GM10248 (cell line): Measurements from ENCODE around the gene CAPN9.
A peak's percentile ranks its signal among the peaks of the same experiment; 100 is the strongest.

Source experiments
- CTCF ChIA-PET: fragments of 300-600 bp; sonication (Branson Sonifier 250); formaldehyde crosslinking; extraction: SDS; loops from one replicate; lab custom pipeline; 2021; ENCODE audit warnings: antibody characterized with exemption; lab: Yijun Ruan, JAX
- POLR2A ChIA-PET: fragments of 350-650 bp; sonication (Branson Sonifier 250); formaldehyde crosslinking; extraction: SDS; loops from one replicate; lab custom pipeline; 2020; ENCODE audit warnings: antibody characterized with exemption; lab: Yijun Ruan, JAX
- DNase-seq: peaks from one replicate; pipeline ENCODE4 v3.0.0; 2012; ENCODE audit errors: extremely low spot score
- TF ChIP-seq, protein P1 (sequence below): IDR thresholded peaks from 2 replicates; pipeline ENCODE4 v1.5.1; 2012; ENCODE audit warnings: mild to moderate bottlenecking, low read depth; ENCODE audit errors: extremely low read depth, missing control alignments, control extremely low read depth

The CAPN9 gene

DNA sequence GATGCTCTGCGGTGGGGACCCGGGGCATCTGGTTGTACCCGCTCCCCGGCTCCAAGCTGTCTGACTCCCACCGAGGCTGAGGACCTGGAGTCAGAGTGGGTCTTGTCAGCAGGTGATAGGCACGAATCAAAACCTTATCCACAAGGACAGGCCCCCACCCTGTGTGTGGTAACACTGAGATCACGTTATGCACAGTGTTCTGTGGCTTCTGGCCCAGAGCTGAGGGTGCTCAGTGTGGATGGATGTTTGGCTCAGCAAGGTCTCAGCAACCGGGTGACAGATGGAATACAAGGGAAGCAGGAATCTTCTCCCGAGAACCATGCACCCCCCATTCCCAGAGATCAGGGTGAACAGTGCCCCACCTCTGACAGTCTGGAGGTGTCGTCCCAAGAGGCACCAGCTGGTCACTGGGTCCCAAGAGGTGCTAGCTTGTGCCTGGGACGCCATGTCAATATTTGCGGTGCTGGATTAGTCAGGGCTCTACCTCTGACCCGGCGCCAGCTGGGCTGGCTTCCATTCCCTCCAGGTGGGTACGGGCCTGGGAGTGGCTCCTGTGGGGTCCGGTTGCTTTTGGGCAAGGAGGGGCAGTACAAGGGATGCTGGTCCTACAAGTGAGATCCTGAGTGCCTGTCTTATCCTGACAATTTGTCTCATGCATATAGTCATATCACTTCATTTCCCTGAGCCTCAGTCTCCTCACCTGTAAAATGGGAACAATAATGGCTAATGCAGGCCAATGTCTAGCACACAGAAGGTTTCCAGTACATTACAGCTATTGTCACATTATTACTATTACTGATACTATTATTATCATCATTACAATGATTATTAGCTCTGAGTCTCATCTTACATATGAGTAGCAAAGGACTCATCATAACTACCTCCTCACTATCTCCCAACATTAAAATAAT, 957 bp downstream of the CAPN9 start:
- ChIA-PET CTCF (no interaction called here), POLR2A (no interaction called here)
- TF ChIP-seq, protein P1, sequence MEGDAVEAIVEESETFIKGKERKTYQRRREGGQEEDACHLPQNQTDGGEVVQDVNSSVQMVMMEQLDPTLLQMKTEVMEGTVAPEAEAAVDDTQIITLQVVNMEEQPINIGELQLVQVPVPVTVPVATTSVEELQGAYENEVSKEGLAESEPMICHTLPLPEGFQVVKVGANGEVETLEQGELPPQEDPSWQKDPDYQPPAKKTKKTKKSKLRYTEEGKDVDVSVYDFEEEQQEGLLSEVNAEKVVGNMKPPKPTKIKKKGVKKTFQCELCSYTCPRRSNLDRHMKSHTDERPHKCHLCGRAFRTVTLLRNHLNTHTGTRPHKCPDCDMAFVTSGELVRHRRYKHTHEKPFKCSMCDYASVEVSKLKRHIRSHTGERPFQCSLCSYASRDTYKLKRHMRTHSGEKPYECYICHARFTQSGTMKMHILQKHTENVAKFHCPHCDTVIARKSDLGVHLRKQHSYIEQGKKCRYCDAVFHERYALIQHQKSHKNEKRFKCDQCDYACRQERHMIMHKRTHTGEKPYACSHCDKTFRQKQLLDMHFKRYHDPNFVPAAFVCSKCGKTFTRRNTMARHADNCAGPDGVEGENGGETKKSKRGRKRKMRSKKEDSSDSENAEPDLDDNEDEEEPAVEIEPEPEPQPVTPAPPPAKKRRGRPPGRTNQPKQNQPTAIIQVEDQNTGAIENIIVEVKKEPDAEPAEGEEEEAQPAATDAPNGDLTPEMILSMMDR, result no peak
- DNase-seq, result no peak

DNA sequence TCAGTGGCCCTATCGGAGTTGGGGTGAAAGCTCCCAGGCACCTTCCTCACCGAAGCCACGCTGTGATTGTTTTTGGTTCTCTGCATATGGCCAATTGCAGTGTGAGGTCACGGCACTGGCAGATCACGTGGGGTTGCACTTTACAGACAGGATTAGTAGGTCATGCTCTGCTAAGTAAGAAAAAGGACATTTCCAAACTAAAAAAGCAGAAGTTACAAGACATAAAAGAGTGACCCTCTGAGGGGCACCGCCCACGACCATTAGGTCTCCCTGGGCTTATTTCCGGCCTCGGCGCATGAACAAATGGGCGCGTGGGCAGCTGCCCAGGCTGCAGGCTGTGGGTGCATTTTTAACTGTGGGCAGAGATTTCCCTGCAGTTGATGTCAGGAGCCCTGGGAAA, 2.0 kb downstream of the CAPN9 start:
- CTCF ChIA-PET, result no interaction called here
- POLR2A ChIA-PET, result no interaction called here
- DNase-seq, result peak; percentile 47

DNA sequence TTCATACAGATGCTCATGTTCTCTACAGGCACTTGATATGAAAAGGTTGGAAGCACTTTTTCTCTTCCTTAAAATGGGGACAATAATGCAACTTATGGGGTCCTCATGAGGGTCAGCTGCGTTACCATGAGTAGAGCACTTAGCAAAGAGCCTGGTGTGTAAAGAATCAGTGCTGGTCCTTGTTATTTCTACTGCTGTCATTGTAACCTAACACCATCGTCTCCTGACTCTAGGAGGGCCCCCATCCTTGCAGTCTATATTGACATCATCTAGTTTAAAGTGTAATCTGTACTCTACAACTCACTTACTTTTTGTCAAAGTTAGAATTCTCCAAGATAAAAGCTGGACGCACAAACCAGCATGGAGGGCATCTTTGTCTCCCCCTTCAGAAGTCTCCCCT, 2.4 kb downstream of the CAPN9 start:
- no peak for DNase-seq
- CTCF ChIA-PET, result no interaction called here
- TF ChIP-seq, protein P1, result no peak
- POLR2A ChIA-PET, result no interaction called here

More for the DNA sequence above, 2.0 kb downstream of the CAPN9 start:
- TF ChIP-seq, protein P1, result no peak

DNA sequence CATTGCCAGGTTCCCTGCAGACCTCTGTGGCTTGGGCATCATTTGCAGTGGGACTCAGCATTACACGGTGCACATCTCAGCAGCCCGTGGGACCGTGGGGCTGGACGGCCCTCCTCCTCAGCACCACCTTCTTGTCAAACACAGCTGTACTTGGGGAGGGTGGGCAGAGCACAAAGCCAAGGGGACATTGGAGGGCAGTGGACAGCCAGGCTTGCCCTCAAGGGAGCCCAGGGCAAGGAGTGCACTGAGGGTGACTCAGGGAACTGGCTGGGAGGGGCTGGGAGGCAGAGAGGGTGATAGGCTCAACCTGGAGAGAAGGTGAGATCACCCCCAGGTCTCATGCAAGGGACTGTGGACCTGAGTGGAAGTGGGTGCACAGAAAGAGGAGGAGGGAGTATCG, 3.4 kb downstream of the CAPN9 start:
- TF ChIP-seq, protein P1, result no peak
- POLR2A ChIA-PET, result no interaction called here
- CTCF ChIA-PET, result no interaction called here
- no peak for DNase-seq

DNA sequence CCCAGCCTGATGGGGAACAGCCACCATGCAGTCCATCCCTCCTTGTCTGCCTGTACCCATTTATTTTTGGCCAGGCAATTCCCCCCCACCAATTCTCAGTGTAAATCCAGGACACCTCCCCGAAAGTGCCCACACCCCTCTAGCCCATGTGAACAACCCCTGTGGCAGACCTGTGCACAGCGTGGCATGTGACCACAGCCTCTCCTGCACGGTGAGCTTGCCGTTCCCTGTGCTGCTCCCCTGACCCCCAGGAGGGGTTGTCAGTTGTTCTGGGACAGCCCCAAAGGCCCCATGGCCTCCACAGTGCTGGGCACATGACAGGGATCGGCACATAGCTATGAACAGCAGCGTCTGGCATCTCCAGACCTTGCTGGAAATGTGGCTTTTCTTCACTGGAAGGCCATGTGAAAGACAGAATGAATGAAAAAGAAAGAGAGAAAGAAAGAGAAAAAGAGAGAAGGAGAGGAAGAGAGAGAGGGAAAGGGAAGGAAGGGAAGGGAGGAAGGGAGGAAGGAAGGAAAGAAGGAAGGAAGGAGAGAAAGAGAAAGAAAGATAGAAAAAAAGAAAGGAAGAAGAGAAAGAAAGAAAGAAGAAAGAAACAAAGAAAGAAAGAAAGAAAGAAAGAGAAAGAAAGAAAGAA, 3.9 kb downstream of the CAPN9 start:
- TF ChIP-seq, protein P1, result no peak
- ChIA-PET POLR2A (no interaction called here), CTCF (no interaction called here)
- DNase-seq, result no peak

DNA sequence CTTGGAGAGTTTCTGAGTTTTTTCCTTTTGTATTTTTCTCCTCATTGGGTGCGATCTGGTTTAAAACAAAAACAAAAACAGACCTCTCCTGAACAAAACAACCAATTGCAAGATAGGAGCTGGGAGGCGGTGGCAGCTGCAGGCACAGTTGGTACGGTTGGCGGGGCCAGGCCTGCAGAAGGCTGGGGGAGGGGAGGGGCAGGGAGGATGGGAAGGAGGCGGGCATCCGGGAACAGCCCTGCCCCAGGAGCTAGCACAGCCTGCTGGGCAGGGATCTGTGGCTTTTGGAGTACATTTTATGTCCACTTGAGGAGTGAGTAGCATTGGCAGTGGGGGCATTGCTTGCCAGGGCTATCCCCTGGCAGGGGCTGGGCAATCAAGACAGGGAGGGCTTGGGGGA, 5.2 kb downstream of the CAPN9 start:
- TF ChIP-seq, protein P1, result no peak
- ChIA-PET POLR2A (interaction anchor here (0.7 kb wide), 1 partner anchor 137 kb away, joined by 7 read pairs; no protein-coding TSS in a partner anchor), CTCF (interaction anchor here (0.7 kb wide), 1 partner anchor 23 kb away, joined by 3 read pairs; no protein-coding TSS in a partner anchor)
- no peak for DNase-seq
